ENCODE measurements around the gene ESD. TPM values are rescaled to one million over a fixed set of nuclear protein-coding genes. Genes with fewer than 3 reads are reported as not detected.

ESD gene
- total RNA-seq = 109 to 114 TPM (median 110 TPM) in 3 replicates

- no peak for TF ChIP-seq CTCF (IDR thresholded peaks at IDR 0.05; ENCODE audit: unreplicated experiment)
- H3K9me3 Mint-ChIP-seq = no peaks in the 10 kb centered on the region
These were observed at the start of gene ESD for GRCh38 chr13:46796515-46797474. Gene ESD, minus strand, starts transcription at chr13:46797161. Its CDS starts 5,748 bp downstream, at chr13:46791413.

GRCh38 chr13:46846726-46847125 is 49.8 kb upstream of the ESD start:
- H3K36me3 Mint-ChIP-seq = no peaks in the 10 kb centered on the region
- H3K4me3 Mint-ChIP-seq = no peak overlapping the region
- TF ChIP-seq CTCF (IDR thresholded peaks at IDR 0.05; ENCODE audit: unreplicated experiment) = no peak
- no peaks in the 10 kb centered on the region for H3K27me3 Mint-ChIP-seq (ENCODE audit: low read depth)
- H3K4me1 Mint-ChIP-seq = peaks cover 9% of the 10 kb centered on the region
- no peak for DNase-seq (ENCODE audit: low spot score in 2 of 2, unreplicated experiment in 2 of 2)
- H3K27ac Mint-ChIP-seq = no peak overlapping the region
- no peaks in the 10 kb centered on the region for H3K9me3 Mint-ChIP-seq

More at GRCh38 chr13:46796515-46797474, at the start of gene ESD:
- Mint-ChIP-seq H3K27me3 (ENCODE audit: low read depth) (no peaks in the 10 kb centered on the region), H3K4me1 (peaks cover 25% of the 10 kb centered on the region), H3K27ac (peak within 1 kb of the TSS; percentile 95), H3K4me3 (peak within 1 kb of the TSS; percentile 87), H3K36me3 (peaks cover 1% of the 10 kb centered on the region)
- peak; percentile 79 to 90 for DNase-seq (ENCODE audit: low spot score in 2 of 2, unreplicated experiment in 2 of 2)

GRCh38 chr13:46845146-46845545 is 48.2 kb upstream of the ESD start:
- no peaks in the 10 kb centered on the region for H3K9me3 Mint-ChIP-seq
- H3K27ac Mint-ChIP-seq = no peak overlapping the region
- no peaks in the 10 kb centered on the region for H3K36me3 Mint-ChIP-seq
- H3K4me3 Mint-ChIP-seq = no peak overlapping the region
- no peak for TF ChIP-seq CTCF (IDR thresholded peaks at IDR 0.05; ENCODE audit: unreplicated experiment)
- no peak for DNase-seq (ENCODE audit: low spot score in 2 of 2, unreplicated experiment in 2 of 2)
- no peaks in the 10 kb centered on the region for H3K4me1 Mint-ChIP-seq
- H3K27me3 Mint-ChIP-seq (ENCODE audit: low read depth) = peaks cover 2% of the 10 kb centered on the region

- no peak for TF ChIP-seq CTCF (IDR thresholded peaks at IDR 0.05; ENCODE audit: unreplicated experiment)
- H3K4me1 Mint-ChIP-seq = no peaks in the 10 kb centered on the region
- no peak for DNase-seq (ENCODE audit: low spot score in 2 of 2, unreplicated experiment in 2 of 2)
- peaks cover 2% of the 10 kb centered on the region for H3K27me3 Mint-ChIP-seq (ENCODE audit: low read depth)
- H3K27ac Mint-ChIP-seq = no peak overlapping the region
- H3K9me3 Mint-ChIP-seq = no peaks in the 10 kb centered on the region
- no peak overlapping the region for H3K4me3 Mint-ChIP-seq
- H3K36me3 Mint-ChIP-seq = no peaks in the 10 kb centered on the region
These were observed 47.5 kb upstream of the ESD start for GRCh38 chr13:46844431-46844830.

- no peak for TF ChIP-seq CTCF (IDR thresholded peaks at IDR 0.05; ENCODE audit: unreplicated experiment)
- DNase-seq (ENCODE audit: low spot score in 2 of 2, unreplicated experiment in 2 of 2) = no peak
- H3K27me3 Mint-ChIP-seq (ENCODE audit: low read depth) = peaks cover 2% of the 10 kb centered on the region
- H3K4me3 Mint-ChIP-seq = no peak overlapping the region
- no peaks in the 10 kb centered on the region for H3K4me1 Mint-ChIP-seq
- no peaks in the 10 kb centered on the region for H3K9me3 Mint-ChIP-seq
- no peak overlapping the region for H3K27ac Mint-ChIP-seq
- no peaks in the 10 kb centered on the region for H3K36me3 Mint-ChIP-seq
These were observed 42.4 kb upstream of the ESD start for GRCh38 chr13:46839399-46839798.

Data from mesothelial cell of epicardium (in vitro differentiated cells).